Measurements from ENCODE around the gene FBXW9.

Gene FBXW9

DNA sequence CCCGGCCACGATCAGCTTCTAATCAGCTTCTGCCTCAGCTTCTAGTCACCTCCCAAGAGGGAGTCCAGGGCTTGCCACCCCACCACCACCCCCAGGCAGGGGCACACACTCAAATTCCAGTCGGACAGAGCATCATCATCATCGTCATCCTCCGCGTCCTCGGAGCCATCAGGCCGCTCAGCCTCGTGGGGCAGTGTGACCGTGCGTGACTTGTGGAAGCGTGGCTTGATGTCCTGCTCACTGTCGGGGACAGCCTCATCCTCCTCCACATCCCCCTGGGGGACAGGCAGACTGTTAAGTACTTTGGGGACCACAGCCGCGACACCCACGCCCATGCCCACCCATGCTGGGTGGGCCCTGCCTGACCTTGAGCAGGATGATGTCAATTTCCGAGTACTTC lies 14.8 kb upstream of the FBXW9 start:
- H3K4me3 ChIP-seq (ENCODE audit: low read depth in 1 of 2, low read length in 1 of 2): no peak overlapping the region
- TF ChIP-seq, protein P1, sequence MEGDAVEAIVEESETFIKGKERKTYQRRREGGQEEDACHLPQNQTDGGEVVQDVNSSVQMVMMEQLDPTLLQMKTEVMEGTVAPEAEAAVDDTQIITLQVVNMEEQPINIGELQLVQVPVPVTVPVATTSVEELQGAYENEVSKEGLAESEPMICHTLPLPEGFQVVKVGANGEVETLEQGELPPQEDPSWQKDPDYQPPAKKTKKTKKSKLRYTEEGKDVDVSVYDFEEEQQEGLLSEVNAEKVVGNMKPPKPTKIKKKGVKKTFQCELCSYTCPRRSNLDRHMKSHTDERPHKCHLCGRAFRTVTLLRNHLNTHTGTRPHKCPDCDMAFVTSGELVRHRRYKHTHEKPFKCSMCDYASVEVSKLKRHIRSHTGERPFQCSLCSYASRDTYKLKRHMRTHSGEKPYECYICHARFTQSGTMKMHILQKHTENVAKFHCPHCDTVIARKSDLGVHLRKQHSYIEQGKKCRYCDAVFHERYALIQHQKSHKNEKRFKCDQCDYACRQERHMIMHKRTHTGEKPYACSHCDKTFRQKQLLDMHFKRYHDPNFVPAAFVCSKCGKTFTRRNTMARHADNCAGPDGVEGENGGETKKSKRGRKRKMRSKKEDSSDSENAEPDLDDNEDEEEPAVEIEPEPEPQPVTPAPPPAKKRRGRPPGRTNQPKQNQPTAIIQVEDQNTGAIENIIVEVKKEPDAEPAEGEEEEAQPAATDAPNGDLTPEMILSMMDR (IDR thresholded peaks at IDR 0.05): no peak

DNA sequence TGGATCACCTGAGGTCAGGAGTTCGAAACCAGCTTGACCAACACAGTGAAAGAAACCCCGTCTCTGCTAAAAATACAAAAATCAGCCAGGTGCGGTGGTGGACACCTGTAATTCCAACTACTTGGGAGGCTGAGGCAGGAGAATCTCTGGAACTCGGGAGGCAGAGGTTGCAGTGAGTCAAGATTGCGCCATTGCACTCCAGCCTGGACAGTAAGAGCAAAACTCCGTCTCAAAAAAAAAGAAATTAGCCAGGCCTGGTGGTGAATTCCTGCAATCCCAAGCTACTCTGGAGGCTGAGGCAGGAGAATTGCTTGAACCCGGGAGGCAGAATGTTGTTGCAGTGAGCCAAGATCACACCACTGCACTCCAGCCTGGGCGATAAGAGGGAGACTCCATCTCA lies 12.2 kb upstream of the FBXW9 start:
- TF ChIP-seq, protein P1 (IDR thresholded peaks at IDR 0.05): no peak
- no peak overlapping the region for H3K27ac ChIP-seq
- H3K36me3 ChIP-seq: peaks cover 89% of the 10 kb centered on the region
- no peaks in the 10 kb centered on the region for H3K27me3 ChIP-seq
- no peaks in the 10 kb centered on the region for H3K4me1 ChIP-seq (ENCODE audit: control insufficient read depth in 1 of 2, insufficient read depth in 1 of 2, low read depth in 1 of 2, low read length in 1 of 2)
- H3K9me3 ChIP-seq: no peaks in the 10 kb centered on the region
- no peak overlapping the region for H3K4me3 ChIP-seq (ENCODE audit: low read depth in 1 of 2, low read length in 1 of 2)

More for the DNA sequence above, 14.8 kb upstream of the FBXW9 start:
- no peaks in the 10 kb centered on the region for H3K9me3 ChIP-seq
- no peaks in the 10 kb centered on the region for H3K4me1 ChIP-seq (ENCODE audit: control insufficient read depth in 1 of 2, insufficient read depth in 1 of 2, low read depth in 1 of 2, low read length in 1 of 2)
- H3K27ac ChIP-seq: no peak overlapping the region
- no peaks in the 10 kb centered on the region for H3K27me3 ChIP-seq
- H3K36me3 ChIP-seq: peaks cover 89% of the 10 kb centered on the region

DNA sequence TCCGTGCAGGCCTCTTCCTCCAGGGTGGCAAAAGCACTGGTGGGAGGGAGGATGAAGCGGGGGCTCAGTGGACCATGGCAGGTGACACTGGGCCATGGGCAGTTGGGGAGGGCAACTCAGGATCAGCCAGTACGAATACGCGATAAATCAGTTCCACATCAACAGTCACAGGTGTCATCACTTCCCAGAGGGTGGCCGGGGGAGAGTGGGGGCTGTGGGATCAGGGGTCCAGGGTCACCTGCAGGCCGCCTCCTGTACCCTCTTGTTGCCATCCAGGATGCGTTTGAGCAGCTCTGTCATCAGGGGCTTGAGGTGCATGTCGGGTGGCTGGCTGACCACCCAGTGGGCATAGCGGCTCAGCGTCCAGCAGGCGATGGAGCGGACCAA lies 9.9 kb upstream of the FBXW9 start:
- no peak overlapping the region for H3K4me3 ChIP-seq (ENCODE audit: low read depth in 1 of 2, low read length in 1 of 2)
- no peaks in the 10 kb centered on the region for H3K9me3 ChIP-seq
- H3K36me3 ChIP-seq: peaks cover 93% of the 10 kb centered on the region
- no peaks in the 10 kb centered on the region for H3K4me1 ChIP-seq (ENCODE audit: control insufficient read depth in 1 of 2, insufficient read depth in 1 of 2, low read depth in 1 of 2, low read length in 1 of 2)
- TF ChIP-seq, protein P1 (IDR thresholded peaks at IDR 0.05): no peak
- no peaks in the 10 kb centered on the region for H3K27me3 ChIP-seq
- H3K27ac ChIP-seq: no peak overlapping the region

DNA sequence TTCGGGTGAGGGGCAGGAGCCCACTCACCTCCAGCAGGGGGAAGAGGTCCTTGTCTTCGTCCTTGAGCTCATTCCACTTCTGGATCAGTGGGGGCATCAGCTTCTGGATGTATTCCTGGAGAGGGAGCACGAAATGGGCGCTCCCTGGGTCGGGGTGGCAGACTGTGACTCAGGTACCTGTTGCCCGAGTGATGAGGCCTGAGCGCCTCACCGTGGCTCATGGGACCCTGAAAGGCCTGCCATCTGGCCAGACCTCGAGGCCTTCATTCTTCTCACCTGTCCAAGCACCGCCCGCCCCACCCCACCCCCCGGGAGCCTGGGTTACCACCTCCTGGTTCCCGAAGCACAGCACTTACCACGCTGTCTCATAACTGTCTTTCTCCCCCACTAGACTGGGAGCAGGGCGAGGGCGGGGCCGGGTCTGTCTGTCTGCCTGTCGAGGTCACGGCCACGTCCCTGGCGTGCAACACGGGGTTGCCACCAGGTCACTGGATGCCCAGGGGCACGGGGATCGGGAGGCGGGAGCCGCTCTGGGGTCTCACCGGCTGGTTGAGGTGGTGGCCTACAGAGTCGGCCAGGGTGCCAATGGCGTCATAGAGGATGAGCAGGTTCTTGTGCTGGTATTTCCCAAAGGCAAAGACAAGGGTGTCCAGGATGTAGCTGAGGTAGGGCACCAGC lies 9.4 kb upstream of the FBXW9 start:
- Histone ChIP-seq H3K27ac (no peak overlapping the region), H3K4me1 (ENCODE audit: control insufficient read depth in 1 of 2, insufficient read depth in 1 of 2, low read depth in 1 of 2, low read length in 1 of 2) (no peaks in the 10 kb centered on the region), H3K27me3 (no peaks in the 10 kb centered on the region), H3K36me3 (peaks cover 93% of the 10 kb centered on the region), H3K4me3 (ENCODE audit: low read depth in 1 of 2, low read length in 1 of 2) (no peak overlapping the region), H3K9me3 (no peaks in the 10 kb centered on the region)
- TF ChIP-seq, protein P1 (IDR thresholded peaks at IDR 0.05): no peak

- peaks cover 93% of the 10 kb centered on the region for H3K36me3 ChIP-seq
- no peak overlapping the region for H3K4me3 ChIP-seq (ENCODE audit: low read depth in 1 of 2, low read length in 1 of 2)
- no peaks in the 10 kb centered on the region for H3K4me1 ChIP-seq (ENCODE audit: control insufficient read depth in 1 of 2, insufficient read depth in 1 of 2, low read depth in 1 of 2, low read length in 1 of 2)
- TF ChIP-seq, protein P1 (IDR thresholded peaks at IDR 0.05): no peak
- H3K27ac ChIP-seq: no peak overlapping the region
- H3K27me3 ChIP-seq: no peaks in the 10 kb centered on the region
- no peaks in the 10 kb centered on the region for H3K9me3 ChIP-seq
These were observed 8.7 kb upstream of the FBXW9 start for GRCh38 chr19:12705169-12705568.

All from neutrophil (primary cell).